Stimulated activated CD4-positive, alpha-beta T cell treated with anti-CD3 and anti-CD28 coated beads, TNF-alpha, amount 100 ng/mL, for 1 hour (primary cell): ENCODE measurements around the gene MBD5.
"Not testable (repeated sequence)": the region's sequence is repeated elsewhere in the genome, so short reads cannot be mapped to it uniquely, and the experiment has no call there.

ENCODE experiments used
- DNase-seq, 3 donors: peaks; one replicate each; pipeline ENCODE4 v3.0.0-alpha.2; 2020; ENCODE audit warnings: low read depth in 3 of 3, low spot score in 1 of 3

MBD5 gene

GRCh38 chr2:148541792-148542191 lies 520.9 kb downstream of the MBD5 start:
- DNase-seq = no peak

- no peak for DNase-seq
Measured at GRCh38 chr2:148542614-148543013, 521.7 kb downstream of the MBD5 start.

GRCh38 chr2:148543088-148543540 lies 522.2 kb downstream of the MBD5 start:
- not testable (repeated sequence) for DNase-seq

DNA sequence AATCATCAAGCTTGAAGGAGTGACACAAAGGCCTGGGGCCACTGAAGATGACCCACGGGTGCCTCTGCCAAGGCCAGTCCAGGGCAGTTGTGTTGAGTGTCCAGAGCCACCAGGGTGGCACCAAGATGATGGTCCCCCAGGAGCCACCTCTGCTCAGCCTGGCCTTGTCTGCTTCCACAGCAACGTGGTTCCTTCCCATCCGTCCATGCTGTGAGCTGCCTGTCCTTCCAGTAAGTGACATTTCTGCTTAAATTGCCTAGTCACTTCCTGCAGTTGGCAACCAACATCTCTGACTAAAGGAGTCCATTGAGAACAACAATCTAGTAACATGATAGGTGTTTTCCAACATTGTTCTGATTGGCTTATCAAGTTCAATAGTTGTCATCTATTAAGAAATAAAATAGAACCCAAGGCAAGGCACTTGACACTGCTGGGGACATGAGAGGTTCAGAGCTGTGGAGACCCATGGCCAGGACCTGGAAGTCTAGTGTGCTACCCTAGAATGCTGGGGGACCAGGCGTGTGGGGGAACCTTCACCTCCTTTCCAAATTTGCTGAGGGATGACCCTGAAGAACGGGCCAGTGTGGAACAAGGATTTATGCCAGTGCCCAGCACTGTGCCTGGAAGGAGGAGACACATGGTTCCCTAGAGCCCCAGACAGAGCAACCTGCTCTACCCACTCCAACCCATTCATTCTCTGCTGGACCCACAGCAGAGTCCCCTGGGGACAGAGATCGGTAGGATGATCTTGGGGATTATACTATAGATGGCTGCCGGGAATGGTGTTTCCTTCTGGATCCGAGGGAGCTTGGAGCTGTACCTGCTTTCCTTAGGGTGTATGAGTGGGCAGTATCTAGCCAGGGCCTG lies 524.7 kb downstream of the MBD5 start:
- no peak for DNase-seq

GRCh38 chr2:148546270-148546669 lies 525.4 kb downstream of the MBD5 start:
- DNase-seq = no peak

GRCh38 chr2:148548716-148549400 lies 528.0 kb downstream of the MBD5 start:
- DNase-seq = no peak

GRCh38 chr2:148552675-148553331 lies 531.9 kb downstream of the MBD5 start:
- DNase-seq = no peak

DNA sequence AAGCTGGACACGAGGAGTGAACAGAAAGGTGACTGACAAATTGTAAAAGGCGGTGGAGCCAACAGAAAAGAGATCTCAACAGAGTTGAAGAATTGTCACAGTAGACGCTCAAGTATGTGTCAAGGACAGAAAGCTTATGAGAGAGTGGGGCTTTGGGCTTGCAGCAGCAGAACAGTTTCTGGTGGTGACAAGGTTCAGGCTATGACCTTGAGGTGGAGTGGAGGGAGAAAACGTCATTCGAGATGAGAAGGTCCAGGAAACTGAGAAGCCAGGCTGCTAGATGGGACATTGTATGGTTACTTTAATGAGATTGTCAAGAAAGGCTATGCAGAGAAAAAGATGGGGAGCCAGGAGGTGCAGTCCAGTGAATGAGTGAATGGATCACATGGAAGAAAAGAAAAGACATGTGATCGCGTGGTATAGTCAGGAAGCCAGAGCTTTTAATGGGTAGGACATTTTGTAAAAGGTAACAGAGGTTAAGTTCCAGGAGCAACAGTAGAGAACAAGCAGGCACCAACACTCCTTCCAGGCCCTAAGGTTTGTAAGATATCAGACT lies 532.5 kb downstream of the MBD5 start:
- DNase-seq = no peak

DNA sequence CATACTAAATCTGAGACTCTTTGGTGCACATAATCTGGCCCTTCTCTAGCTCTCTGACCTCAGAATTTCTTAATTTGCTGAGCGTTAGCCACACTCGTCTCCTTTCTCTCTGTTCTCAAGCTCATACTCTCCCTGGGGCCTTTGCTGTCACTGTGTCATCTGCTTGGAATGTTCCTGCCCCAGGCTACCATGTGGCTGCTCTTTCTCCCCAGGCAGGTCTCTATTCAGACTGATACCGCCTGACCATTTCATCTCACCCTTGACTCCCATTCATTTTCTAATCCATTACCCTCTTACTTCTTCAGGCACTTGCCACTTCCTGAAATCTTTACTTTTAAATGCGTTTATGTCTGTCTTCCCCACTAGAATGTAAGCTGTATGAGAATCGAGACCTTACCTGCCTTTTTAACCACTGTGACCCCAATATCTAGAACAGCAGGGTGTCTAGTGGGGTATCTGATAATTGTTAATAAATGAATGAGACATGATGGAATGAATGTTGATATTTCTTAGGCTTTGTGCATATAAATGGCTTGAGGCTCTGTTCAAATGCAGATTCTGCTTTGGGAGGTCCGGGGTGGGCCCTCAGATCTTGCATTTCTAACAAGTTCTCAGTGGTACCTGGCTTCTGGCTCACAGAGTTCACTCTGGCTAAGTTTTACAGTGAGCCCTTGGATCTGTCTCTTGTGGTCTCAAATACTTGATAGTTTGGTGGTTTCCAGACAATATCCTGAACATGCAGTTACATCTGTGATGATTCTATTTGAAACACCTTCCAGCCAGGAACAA lies 533.8 kb downstream of the MBD5 start:
- DNase-seq = no peak

GRCh38 chr2:148555622-148556294 lies 534.9 kb downstream of the MBD5 start:
- DNase-seq = no peak

GRCh38 chr2:148557844-148558436 lies 537.0 kb downstream of the MBD5 start:
- no peak for DNase-seq

- no peak for DNase-seq
Measured at GRCh38 chr2:148560496-148560895, 539.6 kb downstream of the MBD5 start.

GRCh38 chr2:148561389-148561788 lies 540.5 kb downstream of the MBD5 start:
- no peak for DNase-seq

GRCh38 chr2:148565272-148565894 lies 544.5 kb downstream of the MBD5 start:
- no peak for DNase-seq
